Measurements from ENCODE around the gene B3GNT2.
"Not testable (repeated sequence)": the region's sequence is repeated elsewhere in the genome, so short reads cannot be mapped to it uniquely, and the experiment has no call there.

The B3GNT2 gene

GRCh38 chr2:62238236-62238635 is 42.3 kb downstream of the B3GNT2 start:
- no peak for DNase-seq (ENCODE audit: low read depth)

- no peak for DNase-seq (ENCODE audit: low read depth)
Observed at GRCh38 chr2:62240546-62240945, 44.6 kb downstream of the B3GNT2 start.

DNA sequence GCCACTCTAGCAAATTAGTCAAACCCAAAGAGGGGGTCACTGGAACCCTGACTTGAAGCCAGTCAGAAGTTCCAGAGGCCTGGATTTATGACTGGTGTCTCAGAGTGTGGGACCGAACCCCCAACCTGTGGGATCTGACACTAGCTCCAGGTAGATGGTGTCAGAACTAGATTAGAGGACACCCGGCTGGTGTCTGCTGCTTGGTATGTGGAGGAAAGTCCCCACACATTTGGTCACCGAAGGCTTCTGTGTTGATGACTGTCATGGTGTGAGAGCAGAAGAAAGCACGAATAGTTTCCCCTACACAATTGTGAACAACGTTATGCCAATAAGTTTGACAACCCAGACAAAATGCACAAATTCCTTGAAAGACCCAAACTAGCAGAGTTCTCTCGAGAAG is 48.1 kb downstream of the B3GNT2 start:
- no peak for DNase-seq (ENCODE audit: low read depth)

DNA sequence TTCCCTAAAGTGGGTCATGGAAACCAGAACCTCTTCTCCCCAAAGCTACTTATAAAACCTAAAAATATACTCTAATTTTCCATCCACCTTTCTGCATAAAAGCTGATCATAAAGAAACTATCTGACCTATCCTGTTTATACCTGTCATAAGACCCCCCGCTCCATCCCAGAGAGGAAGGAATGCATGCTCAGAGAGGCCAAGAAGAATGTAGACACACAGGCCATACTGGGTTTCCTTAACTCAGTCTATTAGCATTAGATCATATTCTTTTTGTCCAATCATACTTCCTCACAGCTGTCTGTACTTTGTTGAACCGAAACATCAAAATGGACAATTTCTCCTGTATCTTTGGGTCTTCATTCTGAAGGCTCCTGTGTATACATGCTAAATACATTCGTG is 52.3 kb downstream of the B3GNT2 start:
- DNase-seq (ENCODE audit: low read depth) = no peak

DNA sequence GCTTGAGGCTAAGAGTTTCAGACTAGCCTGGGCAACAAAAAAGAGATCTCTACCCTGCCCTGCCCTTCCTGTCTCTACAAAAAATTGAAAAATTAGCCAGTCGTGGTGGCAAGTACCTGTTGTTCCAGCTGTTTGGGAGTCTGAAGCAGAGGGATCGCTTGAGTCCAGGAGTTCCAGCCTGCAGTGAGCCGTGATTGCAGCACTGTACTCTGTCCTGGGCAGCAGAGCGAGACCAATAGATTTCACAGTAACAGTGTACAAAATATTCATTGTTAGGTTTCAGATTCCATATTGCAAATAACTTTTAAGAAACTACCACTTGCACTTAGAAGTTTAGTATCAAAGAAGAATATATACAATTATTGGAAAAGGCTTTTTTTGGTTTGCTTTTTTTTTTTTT is 54.3 kb downstream of the B3GNT2 start:
- DNase-seq (ENCODE audit: low read depth) = no peak

DNA sequence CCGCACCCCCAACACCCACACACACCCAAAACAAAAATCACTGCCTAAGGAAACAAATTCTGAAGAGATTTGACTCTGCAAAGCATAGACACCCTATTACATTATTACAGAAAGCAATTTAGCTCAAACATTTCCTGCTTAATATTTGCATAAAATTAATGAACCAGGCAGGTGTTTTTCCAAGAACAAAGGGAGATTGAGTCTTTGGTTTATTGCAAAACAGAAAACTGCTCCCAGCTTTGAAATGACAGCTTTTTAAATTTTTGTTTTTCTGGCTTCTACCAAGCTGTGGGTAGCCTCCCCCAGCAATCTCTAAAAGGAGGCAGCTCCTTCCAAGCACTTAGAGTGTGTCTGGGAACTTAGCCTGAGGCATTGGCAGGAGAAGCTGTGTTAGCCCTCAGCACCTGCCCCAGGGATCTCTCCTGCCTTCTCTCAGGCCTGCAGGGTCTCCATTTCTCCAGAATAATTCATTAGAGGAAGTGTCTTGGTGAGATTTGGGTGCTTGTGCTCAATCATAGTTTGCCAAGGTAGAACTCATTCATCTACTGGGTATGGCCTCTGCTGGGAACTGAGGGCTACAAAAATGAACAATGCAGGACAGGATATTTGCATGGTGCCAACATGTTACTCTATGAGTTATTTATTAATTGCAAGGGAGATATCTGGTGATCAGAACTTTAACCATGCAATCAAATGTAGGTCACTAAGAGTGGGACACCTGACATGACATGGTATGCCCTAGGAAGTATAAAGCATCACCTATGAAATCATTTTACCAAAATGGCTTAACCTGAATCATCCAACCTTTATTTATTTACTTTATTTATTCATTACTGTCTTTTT is 58.7 kb downstream of the B3GNT2 start:
- DNase-seq (ENCODE audit: low read depth) = no peak

- no peak for DNase-seq (ENCODE audit: low read depth)
Observed at GRCh38 chr2:62257466-62257865, 61.6 kb downstream of the B3GNT2 start.

DNA sequence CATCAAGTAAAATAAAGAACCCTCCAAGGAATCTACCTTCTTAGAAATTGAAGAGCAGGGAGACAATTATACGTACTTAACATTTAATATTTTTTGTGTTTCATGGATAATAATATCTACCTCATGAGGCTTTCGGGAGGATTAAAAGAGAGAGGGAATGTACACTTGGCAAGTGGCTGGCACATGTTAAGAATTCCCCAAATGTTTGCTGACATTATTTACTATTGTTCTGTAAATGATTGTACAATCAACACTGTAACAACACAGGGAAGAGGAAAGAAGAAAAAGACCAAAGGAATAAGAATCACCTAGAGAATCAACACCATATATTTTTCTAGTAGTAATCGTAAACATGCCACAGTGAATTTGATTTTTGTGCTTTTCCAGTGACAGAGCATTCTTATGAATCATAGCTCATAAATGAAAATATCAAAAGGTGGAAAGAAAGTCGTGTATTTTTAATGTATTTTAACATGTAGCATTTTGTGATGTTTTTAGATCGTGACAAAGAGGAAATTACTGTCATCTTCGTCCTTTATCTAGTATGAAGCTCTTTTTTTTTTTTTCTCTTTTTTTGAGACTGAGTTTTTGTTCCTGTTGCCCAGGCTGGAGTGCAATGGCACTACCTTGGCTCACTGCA is 67.3 kb downstream of the B3GNT2 start:
- no peak for DNase-seq (ENCODE audit: low read depth)

DNA sequence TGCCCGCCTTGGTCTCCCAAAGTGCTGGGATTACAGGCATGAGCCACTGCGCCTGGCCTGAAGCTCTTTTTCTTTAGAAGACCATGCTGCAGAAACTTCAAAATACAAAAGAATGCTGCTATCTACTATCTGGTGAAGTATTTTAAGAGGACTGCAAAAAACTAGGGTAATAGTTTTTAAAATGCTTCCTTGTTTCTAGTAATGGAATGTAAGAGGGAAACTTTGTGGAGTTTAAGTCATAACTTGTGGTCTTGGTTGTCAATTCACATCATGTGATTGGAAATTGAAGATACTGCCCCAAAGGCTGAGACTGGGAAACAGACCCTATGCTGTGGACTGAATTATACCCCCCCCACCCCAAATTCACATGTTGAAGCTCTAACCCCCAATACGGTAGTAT is 68.3 kb downstream of the B3GNT2 start:
- no peak for DNase-seq (ENCODE audit: low read depth)

- DNase-seq (ENCODE audit: low read depth) = no peak
Observed at GRCh38 chr2:62265106-62265505, 69.2 kb downstream of the B3GNT2 start.

GRCh38 chr2:62266433-62267038 is 70.6 kb downstream of the B3GNT2 start:
- DNase-seq (ENCODE audit: low read depth) = no peak

- no peak for DNase-seq (ENCODE audit: low read depth)
Observed at GRCh38 chr2:62267696-62268095, 71.8 kb downstream of the B3GNT2 start.

DNA sequence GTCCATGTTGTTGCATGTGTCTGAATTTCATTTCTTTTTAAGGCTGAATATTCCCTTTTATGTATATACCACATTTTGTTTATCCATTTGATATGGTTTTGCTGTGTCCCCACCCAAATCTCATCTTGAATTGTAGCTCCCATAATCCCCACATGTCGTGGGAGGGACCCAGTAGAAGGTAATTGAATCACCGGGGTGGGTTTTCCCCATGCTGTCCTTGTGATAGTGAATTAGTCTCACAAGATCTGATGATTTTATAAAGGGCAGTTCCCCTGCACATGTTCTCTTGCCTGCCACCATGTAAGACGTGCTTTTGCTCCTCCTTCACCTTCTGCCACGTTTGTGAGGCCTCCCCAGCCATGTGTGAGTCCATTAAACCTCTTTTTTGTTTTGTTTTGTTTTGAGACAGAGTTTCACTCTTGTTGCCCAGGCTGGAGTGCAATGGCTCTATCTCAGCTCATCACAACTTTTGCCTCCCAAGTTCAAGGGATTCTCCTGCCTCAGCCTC is 72.8 kb downstream of the B3GNT2 start:
- not testable (repeated sequence) for DNase-seq (ENCODE audit: low read depth)

- DNase-seq (ENCODE audit: low read depth) = no peak
Observed at GRCh38 chr2:62270728-62271127, 74.8 kb downstream of the B3GNT2 start.
